ENCODE measurements around the gene VPS50.
"Not testable (repeated sequence)": the region's sequence is repeated elsewhere in the genome, so short reads cannot be mapped to it uniquely, and the experiment has no call there.

The VPS50 gene

GRCh38 chr7:93245525-93246432, 13.6 kb downstream of the VPS50 start:
- no peak for DNase-seq

- no peak for DNase-seq
Observed at GRCh38 chr7:93249491-93250148, 17.5 kb downstream of the VPS50 start.

GRCh38 chr7:93258661-93259060, 26.5 kb downstream of the VPS50 start:
- no peak for DNase-seq

- no peak for DNase-seq
Observed at GRCh38 chr7:93262535-93262934, 30.4 kb downstream of the VPS50 start.

GRCh38 chr7:93265220-93265619, 33.1 kb downstream of the VPS50 start:
- DNase-seq = no peak

GRCh38 chr7:93279541-93279940, 47.4 kb downstream of the VPS50 start:
- no peak for DNase-seq

GRCh38 chr7:93284908-93285307, 52.7 kb downstream of the VPS50 start:
- no peak for DNase-seq

GRCh38 chr7:93293229-93293628, 61.1 kb downstream of the VPS50 start:
- no peak for DNase-seq

- no peak for DNase-seq
Observed at GRCh38 chr7:93298206-93298605, 66.0 kb downstream of the VPS50 start.

GRCh38 chr7:93298671-93299070, 66.5 kb downstream of the VPS50 start:
- no peak for DNase-seq

- peak; percentile 7 for DNase-seq
Observed at GRCh38 chr7:93301736-93302135, 69.6 kb downstream of the VPS50 start.

GRCh38 chr7:93307131-93307660, 75.0 kb downstream of the VPS50 start:
- DNase-seq = no peak

- no peak for DNase-seq
Observed at GRCh38 chr7:93307943-93308342, 75.8 kb downstream of the VPS50 start.

- DNase-seq = no peak
Observed at GRCh38 chr7:93310346-93310745, 78.2 kb downstream of the VPS50 start.

- DNase-seq = no peak
Observed at GRCh38 chr7:93314449-93314848, 82.3 kb downstream of the VPS50 start.

- no peak for DNase-seq
Observed at GRCh38 chr7:93315896-93316295, 83.7 kb downstream of the VPS50 start.

GRCh38 chr7:93316730-93317129, 84.6 kb downstream of the VPS50 start:
- DNase-seq = no peak

GRCh38 chr7:93320887-93321286, 88.7 kb downstream of the VPS50 start:
- DNase-seq = no peak

GRCh38 chr7:93326291-93326690, 94.1 kb downstream of the VPS50 start:
- DNase-seq = not testable (repeated sequence)

- no peak for DNase-seq
Observed at GRCh38 chr7:93327006-93327633, 95.0 kb downstream of the VPS50 start.

GRCh38 chr7:93331706-93332105, 99.5 kb downstream of the VPS50 start:
- DNase-seq = no peak

GRCh38 chr7:93332172-93332571, 100.0 kb downstream of the VPS50 start:
- DNase-seq = no peak

GRCh38 chr7:93337052-93337451, 104.9 kb downstream of the VPS50 start:
- no peak for DNase-seq

- DNase-seq = not testable (repeated sequence)
Observed at GRCh38 chr7:93342178-93342577, 110.0 kb downstream of the VPS50 start.
